ENCODE measurements around the gene STX18. TPM values are rescaled to one million over a fixed set of nuclear protein-coding genes. Genes with fewer than 3 reads are reported as not detected.
A peak's percentile ranks its signal among the peaks of the same experiment; 100 is the strongest.

STX18 gene
- total and polyA plus RNA-seq, 10 of the 15 experiments (the other 5 are each of a cell fraction or from before 2014, with no cell fraction given) = 8.2 to 46.6 (median 31.1) TPM

DNA sequence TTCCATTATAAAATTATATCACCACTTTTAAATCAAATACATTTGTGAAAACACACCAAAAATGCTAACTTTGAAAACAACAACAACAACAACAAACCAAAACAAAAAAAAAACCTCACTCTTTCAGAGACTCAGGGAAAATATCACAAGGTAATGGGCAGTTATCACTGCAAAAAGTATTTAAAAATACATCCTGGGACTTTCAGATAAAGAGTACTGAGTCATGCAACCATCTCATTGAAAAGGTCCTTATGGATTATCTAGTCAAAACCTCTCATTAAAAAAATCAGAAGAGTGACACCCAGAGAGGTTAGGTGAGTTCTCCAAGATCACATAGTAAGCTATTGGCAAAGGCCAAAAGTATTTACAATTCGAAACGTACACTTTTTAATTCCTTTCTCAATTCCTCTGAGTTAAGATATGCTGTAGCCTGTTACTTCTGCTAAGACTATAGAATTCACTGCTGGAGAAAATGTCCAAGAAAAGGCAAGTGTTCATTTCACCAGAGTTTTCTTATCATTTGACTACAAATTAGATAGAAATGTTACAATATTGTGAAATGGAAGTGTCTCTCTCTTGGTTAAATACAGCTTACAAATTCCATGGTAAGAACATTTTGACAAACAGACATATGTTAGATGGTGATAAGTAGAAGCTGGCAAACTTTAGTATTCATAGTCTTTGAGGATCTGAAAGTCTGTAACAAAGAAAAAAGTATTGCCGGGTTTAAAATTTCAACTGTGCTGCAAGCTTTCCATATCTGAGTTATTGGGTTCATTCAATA, 9.3 kb downstream of the STX18 start:
- RAD21 ChIA-PET (ENCODE audit: unreplicated experiment) = no interaction called here
- no peak overlapping the region for H3K27ac ChIP-seq (ENCODE audit: control insufficient read depth, insufficient read depth)
- POLR2A ChIA-PET = interaction anchor here (1.0 to 1.4 kb wide), 2 partner anchors 7 to 9 kb away, joined by 4 to 5 read pairs; partner anchors contain the start of gene STX18
- CTCF ChIA-PET = interaction anchor here (0.9 to 1.3 kb wide), 3 partner anchors 9 to 44 kb away, joined by 3 to 5 read pairs (median 5); partner anchors contain the start of gene STX18
- DNase-seq (ENCODE audit: low read depth, low spot score) (no peak), FAIRE-seq (peak; percentile 69), ATAC-seq (no peak)
- H3K79me2 ChIP-seq (ENCODE audit: control insufficient read depth, insufficient read depth, low read length) = peaks cover 50% of the 10 kb centered on the region
- H3K27me3 ChIP-seq (replicated peaks in 1 of 2; ENCODE audit: control insufficient read depth in 2 of 2, insufficient read depth in 2 of 2, low read length in 1 of 2) = no peaks in the 10 kb centered on the region
- intact Hi-C loops (cut with micrococcal nuclease; ENCODE audit: unreplicated experiment) = no loop called here
- SMC1A ChIA-PET (ENCODE audit: uncharacterized antibody, unreplicated experiment) = interaction anchor here (0.9 to 3.2 kb wide), 5 partner anchors 8 to 23 kb away, joined by 3 to 13 read pairs (median 4); no protein-coding TSS in a partner anchor
- no peak for TF ChIP-seq ZNF274 (IDR thresholded peaks at IDR 0.05; ENCODE audit: insufficient read depth, insufficient read length)
- no peak for TF ChIP-seq MYC (IDR thresholded peaks at IDR 0.05; ENCODE audit: insufficient read depth, insufficient read length, insufficient replicate concordance, low read length, severe bottlenecking)
- TF ChIP-seq SRF (IDR thresholded peaks at IDR 0.05; ENCODE audit: low read depth in 2 of 2, low read length in 2 of 2) = no peak
- TF ChIP-seq DPF2 (IDR thresholded peaks at IDR 0.05) = no peak
- TF ChIP-seq CREB1 (IDR thresholded peaks at IDR 0.05; ENCODE audit: low read depth) = no peak
- TF ChIP-seq ZNF384 (IDR thresholded peaks at IDR 0.05; ENCODE audit: borderline replicate concordance, low read depth, low read length) = no peak
- in situ Hi-C loops (cut with MboI) = no loop called here
- H4K20me1 ChIP-seq (ENCODE audit: control insufficient read depth, insufficient read depth) = no peaks in the 10 kb centered on the region
- no peak overlapping the region for H2AFZ ChIP-seq (ENCODE audit: control insufficient read depth, low read depth, low read length)
- H3K9me3 ChIP-seq (replicated peaks; ENCODE audit: control insufficient read depth, insufficient read depth, low read length) = no peaks in the 10 kb centered on the region
- 96% methylated on average over 3 of the region's 3 CpGs for WGBS (ENCODE audit: insufficient coverage, insufficient replicate concordance, low lambda C conversion rate, missing lambda C conversion rate)
- BruUV-seq (replicated peaks) = no TSS peak
- no peak overlapping the region for H3K4me3 ChIP-seq
- no peak overlapping the region for H3K9ac ChIP-seq (ENCODE audit: control insufficient read depth, insufficient read depth, low read length)
- H3K4me2 ChIP-seq (ENCODE audit: control insufficient read depth, insufficient read depth) = no peak overlapping the region
- H3K36me3 ChIP-seq (ENCODE audit: control insufficient read depth in 2 of 2, insufficient read depth in 2 of 2, low read length in 1 of 2) = peaks cover 3 to 21% of the 10 kb centered on the region in 2 experiments; a peak in 3 of 4 replicates
- peaks cover 6% of the 10 kb centered on the region; the same call in 1 of the 2 replicates for H3K4me1 ChIP-seq (ENCODE audit: control insufficient read depth, insufficient read depth, low read length)
